ENCODE data around the gene DOCK4. TPM values are rescaled to one million over a fixed set of nuclear protein-coding genes. Genes with fewer than 3 reads are reported as not detected.
"Not testable (repeated sequence)": the region's sequence is repeated elsewhere in the genome, so short reads cannot be mapped to it uniquely, and the experiment has no call there.

Gene DOCK4, protein sequence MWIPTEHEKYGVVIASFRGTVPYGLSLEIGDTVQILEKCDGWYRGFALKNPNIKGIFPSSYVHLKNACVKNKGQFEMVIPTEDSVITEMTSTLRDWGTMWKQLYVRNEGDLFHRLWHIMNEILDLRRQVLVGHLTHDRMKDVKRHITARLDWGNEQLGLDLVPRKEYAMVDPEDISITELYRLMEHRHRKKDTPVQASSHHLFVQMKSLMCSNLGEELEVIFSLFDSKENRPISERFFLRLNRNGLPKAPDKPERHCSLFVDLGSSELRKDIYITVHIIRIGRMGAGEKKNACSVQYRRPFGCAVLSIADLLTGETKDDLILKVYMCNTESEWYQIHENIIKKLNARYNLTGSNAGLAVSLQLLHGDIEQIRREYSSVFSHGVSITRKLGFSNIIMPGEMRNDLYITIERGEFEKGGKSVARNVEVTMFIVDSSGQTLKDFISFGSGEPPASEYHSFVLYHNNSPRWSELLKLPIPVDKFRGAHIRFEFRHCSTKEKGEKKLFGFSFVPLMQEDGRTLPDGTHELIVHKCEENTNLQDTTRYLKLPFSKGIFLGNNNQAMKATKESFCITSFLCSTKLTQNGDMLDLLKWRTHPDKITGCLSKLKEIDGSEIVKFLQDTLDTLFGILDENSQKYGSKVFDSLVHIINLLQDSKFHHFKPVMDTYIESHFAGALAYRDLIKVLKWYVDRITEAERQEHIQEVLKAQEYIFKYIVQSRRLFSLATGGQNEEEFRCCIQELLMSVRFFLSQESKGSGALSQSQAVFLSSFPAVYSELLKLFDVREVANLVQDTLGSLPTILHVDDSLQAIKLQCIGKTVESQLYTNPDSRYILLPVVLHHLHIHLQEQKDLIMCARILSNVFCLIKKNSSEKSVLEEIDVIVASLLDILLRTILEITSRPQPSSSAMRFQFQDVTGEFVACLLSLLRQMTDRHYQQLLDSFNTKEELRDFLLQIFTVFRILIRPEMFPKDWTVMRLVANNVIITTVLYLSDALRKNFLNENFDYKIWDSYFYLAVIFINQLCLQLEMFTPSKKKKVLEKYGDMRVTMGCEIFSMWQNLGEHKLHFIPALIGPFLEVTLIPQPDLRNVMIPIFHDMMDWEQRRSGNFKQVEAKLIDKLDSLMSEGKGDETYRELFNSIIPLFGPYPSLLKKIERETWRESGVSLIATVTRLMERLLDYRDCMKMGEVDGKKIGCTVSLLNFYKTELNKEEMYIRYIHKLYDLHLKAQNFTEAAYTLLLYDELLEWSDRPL (N-terminal part only)
- 155 and 162 TPM in 2 replicates for total RNA-seq

DNA sequence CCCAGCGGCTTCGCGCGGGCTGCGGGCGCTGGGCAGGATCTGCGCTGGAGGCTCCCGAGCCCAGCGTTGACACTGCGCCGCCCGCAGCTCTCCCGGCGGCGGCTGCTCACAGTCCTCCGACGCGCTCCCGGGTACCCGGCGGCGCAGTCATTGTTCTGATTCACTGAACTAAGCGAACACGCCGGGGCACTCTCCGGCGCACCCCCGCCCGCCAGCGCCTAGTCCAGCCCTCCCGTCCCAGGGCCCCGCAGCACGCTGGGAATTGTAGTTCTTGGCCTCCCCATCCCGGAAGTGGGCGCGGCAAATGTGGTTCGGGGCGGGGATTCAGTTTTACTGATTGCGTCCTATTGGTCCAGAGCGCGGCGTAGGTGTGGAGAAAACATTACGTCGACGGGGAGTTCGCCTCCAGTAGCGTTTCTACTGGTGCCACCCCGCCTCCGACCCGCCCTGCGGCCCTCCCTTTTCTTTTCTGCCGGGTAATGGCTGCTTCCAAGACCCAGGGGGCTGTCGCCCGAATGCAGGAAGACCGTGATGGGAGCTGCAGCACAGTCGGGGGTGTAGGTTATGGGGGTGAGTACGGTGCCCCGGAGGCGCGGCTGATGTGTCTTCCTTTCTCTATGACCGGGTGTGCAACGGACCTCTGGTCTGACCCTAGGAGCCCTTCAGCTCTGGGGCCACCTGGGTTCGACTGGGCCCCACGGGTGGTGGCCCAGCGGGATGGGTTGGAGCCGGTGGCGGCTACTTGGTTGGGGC lies at the start of gene DOCK4, which contains the start of gene ZNF277:
Gene DOCK4, minus strand, starts transcription at position 162 of the 753 bp plus-strand sequence. CDS start 261 bp downstream, outside the sequence.
Gene ZNF277, plus strand, starts transcription at position 458 of the 753 bp plus-strand sequence. Its CDS starts 22 bp downstream, at position 480.
- peak; percentile 100 for DNase-seq

DNA sequence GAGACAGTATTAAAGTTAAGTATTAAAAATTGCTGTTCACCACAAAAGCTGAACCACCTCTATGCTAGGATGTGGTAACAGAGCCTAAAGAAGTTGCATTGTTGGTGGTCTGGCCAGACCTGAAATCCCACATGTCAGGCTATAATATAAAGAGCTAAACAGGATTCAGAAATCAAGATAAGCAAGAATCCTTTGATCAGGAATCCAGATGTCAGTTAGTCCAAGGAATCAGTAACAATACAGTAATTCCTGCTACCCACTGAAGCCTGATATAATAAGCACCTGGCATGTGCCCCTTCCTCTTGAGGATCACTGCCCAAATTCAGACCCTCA lies 49.2 kb upstream of the DOCK4 start:
- DNase-seq: no peak

DNA sequence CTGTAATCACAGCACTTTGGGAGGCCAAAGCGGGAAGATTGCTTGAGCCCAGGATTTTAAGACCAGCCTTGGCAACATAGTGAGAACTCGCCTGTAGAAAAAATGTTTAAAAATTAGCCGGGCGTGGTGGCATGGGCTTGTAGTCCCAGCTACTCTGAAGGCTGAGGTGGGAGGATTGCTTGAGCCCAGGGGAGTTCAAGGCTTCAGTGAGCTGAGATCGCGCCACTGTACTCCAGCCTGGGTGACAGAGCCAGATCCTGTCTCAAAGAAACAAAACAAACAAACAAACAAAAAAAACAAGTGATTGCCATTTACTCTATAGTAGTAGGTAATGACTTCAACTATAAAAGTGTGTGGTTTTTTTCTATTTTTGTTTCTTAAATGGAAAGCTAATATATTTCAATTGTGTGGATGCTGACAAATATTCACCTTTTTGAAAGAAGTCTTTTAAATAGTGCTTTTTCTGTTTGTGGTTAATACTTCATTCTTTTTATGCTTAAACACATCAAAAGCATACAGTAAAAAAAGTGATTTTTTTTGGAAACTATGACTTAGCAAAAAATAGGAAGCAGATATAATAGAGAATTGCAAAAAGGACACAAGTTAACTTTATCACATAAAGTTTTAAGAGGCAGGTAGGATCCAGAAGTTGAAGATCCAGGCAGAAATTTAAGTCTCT lies 48.6 kb upstream of the DOCK4 start:
- no peak for DNase-seq

DNA sequence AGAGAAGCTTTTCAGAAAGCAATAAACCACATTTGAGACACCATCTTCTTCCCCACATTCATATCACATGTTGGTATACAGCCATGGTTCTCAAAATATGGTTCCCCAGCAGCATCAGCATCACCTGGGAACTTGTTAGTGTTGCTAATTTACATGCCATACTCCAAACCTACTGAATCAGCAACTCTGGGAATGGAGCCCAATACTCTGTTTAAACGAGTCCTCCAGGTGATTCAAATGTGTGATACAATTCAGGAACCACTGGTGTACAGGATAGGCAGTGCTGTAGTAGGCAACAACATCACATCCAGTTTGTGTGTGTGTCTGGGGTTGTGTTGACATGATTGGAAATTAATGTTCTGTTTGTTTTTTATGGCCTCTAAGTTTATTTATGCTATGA lies 48.0 kb upstream of the DOCK4 start:
- no peak for DNase-seq

DNA sequence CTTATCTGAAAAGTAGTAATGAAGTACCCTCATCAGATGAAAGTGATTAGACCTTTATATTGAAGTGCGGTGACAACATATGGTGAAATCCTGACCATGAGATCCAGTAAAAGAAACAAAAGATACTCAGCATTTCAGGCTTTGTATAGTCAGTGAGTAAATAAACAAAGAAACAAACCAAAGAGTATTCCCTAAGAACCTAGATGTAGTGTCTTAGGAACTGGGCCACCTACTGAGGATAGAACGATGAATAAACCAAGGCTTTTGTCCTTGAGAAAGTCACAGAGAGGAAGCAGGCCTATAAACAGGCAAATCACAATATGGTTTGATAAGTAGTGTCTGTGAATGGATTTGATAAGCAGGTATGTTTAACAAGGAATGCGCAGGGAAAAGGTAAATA lies 46.5 kb upstream of the DOCK4 start:
- no peak for DNase-seq

DNA sequence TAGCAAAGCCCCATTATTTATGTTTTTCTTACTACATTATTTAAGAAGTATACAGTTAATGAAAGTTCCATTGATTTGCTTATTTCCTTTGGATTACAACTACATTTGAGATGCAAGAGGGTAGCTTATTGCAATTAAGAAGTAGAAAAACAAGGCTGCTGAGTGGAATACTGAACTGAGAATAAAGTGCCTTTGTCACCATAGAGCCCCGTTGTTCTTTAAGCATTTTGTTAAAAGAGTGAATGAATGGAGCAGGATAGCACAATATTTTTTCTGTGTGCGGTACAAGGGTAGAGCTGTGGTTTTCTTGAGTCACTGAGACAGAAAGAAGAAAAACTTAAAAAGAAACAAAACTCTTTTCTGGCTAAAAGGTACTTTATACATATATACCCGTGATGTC lies 45.9 kb upstream of the DOCK4 start:
- no peak for DNase-seq

DNA sequence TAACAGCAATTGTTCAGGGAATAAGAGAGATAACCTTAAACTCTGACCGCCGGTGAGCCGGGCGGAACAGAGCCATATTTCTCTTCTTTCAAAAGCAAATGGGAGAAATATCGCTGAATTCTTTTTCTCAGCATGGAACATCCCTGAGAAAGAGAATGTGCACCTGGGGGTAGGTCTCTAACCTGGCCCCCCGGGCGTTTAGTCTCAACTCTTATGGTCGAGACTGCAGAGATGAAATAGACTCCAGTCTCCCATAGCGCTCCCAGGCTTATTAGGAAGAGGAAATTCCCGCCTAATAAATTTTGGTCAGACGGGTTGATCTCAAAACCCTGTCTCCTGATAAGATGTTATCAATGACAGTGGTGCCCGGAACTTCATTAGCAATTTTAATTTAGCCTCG lies 43.8 kb upstream of the DOCK4 start:
- DNase-seq: not testable (repeated sequence)

DNA sequence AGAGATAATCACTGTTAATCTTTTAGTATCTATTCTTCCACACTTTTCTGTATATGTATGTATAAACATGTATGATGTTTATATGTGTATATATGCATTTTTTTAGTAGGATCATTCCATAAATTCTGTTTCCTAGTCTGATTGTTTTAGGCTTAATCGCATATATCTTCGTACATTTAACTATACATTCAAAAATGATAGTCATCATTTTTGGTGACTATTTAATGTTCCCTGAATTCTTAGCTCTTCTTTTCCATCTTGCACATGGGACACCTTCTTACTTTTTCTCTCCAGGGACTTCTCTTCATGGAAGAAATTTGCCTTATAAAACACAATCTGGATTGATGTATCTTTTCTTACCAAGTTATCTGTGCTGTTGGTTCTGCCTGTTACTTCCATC lies 42.4 kb upstream of the DOCK4 start:
- no peak for DNase-seq

DNA sequence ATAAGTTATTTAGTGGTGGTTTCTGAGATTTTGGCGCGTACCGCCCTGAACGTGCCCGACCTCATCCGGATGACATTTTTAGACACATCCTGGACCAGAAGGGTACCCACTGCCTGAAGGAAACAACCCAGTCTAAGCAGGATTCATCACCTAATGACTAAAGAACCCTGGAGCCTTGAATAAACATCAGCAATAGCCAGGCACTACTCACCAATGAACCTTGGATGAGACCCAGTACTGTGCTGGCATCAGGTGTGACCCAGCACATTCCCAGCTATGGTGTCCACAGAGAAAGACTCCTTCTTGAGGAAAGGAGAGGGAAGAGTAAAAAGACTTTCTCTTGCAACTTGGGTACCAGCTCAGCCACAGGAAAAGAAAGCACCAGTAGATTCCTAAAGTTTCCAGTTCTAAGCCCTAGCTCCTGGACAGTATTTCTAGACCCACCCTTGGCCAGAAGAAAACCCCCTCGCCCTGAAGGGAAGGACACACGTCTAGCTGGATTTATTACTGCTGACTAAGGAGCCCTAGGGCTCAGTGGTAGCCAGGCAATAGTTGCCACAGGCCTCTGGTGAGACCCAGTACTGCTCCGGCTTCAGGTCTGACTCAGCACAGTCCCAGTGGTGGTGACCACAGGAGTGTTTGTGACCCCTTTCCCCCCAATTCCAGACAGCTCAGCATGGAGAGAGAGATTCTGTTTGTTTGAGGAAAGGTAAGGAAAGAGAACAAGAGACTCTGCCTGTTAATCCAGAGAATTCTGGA lies 32.8 kb upstream of the DOCK4 start:
- no peak for DNase-seq

DNA sequence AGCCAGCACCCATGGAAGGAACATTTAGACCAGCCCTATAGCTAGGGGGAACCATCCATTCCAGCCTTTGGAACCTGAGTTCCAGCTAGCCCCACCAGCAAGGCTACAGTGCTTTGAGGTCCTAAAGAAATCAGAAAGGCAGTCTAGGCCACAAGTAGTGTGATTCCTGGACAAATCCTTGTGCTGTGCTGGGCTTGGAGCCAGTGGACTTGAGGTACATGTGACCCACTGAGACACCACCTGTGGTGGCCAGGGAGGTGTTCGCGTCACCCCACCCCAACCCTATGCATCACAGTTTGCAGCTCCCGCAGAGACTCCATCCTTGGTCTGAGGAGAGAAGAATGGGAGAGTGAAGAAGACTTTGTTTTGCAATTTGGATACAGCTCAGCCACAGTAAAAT lies 32.1 kb upstream of the DOCK4 start:
- DNase-seq: no peak

DNA sequence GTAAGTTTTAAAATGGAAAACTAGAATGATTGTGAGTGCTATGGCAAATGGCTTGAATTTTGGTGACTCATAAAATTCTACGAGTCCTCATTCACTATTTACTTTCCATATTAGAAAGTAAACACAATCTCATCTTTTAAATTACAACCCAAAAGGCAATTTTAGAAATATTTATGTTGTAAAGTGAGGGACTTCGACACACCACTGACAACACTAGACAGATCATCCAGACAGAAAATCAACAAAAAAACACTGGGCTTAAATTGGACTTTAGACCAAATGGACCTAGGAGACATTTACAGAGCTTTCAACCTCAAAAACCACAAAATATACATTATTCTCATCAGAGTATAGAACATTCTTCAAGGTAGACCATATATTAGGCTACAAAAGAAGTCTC lies 30.4 kb upstream of the DOCK4 start:
- DNase-seq: no peak

DNA sequence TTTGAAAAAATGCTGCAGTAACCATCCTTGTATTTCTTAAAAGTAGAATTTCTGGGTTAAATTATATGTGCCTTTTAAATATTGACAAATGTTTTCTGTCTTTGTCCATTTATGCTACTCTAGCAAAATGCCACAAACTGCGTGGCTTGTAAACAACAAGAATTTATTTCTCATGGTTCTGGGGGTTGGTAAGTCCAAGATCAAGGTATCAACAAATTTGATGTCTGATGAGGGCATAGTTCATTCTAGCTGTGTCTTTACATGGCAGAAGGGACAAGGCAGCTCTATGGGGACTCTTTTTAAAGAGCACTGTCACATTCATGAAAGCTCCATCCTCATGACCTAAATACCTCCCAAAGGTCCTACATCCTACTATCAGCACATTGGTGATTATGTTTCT lies 27.9 kb upstream of the DOCK4 start:
- no peak for DNase-seq

DNA sequence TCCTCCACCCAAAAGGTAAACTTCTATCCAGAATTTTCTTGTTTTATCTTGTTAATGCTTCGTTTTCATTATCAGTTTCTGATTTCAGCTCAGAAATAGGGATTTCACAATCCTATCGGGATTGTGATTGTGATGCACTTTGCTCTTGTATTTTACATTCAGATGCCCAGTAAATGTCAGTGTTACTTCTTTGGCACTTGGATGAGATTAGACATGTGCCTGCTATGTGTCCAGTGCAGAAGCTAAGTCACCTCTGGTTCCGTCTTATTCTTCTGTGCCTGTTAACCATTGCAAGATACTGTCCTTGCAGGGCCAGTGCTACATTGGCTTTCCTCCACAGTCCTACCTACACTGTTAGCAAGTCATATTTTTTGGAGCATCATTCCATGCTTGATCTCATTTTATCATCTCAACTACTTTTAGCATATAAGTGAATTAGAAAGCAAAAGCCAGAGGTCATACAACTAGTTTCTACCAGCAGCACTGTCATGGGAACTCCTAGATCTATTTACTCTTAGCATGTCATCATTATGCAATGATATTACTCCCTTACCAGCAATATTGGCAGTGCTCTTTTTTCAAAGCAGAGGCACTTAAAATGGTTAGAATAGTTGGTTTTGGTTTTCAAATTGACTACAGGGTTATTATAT lies 27.0 kb upstream of the DOCK4 start:
- DNase-seq: no peak

DNA sequence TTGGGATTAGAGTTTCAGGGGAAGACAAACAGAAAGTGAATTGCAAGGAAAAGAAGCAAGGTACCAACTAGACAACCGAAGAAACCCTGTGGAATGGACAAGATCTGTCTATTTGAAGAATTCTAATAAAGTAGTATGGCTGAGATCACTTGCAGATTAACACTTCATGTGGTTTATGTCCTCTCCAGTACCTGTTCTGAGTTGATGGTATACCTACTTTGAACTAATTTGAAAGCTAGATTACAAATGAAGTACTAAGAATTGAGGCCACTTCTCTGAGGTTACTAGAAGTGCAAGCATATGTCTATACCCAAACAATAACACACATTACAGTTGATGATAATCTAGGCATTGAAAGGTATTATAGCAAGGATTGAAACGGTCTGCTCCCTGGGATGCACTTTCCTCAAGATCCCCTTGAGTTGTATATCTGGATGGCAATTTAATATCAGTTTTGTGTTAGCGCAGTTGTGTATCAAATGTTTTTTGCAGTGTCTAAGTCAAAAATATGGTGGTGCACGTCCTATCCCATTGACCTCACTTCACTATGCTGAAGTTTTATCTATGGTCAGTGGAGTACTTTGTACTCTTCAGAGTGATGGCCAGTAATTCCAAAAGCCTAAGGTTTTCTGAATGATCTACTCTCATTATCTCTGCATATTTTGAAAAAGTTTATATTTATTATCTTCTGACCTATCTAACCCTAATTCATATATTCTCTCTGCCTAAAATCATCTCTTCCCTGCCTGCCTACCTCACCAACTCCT lies 26.2 kb upstream of the DOCK4 start:
- DNase-seq: no peak

DNA sequence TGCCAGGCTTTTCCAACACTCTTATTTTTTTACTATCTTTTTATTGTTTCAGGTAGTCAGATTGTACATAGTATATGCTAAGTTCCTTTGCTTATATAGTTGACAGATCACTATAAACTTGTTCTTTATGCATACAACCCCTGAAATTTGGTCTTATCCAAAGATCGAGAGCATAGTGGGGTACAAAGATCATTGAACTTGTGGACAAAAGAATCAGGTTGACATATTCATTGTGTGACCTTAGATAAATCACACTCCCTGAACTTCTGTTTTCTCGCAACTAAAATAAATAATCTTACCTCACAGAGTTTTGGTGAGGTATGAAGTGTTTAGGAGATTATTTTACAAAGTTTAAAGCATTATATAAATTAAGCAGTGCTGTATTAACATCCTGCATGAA lies 22.4 kb upstream of the DOCK4 start:
- no peak for DNase-seq

DNA sequence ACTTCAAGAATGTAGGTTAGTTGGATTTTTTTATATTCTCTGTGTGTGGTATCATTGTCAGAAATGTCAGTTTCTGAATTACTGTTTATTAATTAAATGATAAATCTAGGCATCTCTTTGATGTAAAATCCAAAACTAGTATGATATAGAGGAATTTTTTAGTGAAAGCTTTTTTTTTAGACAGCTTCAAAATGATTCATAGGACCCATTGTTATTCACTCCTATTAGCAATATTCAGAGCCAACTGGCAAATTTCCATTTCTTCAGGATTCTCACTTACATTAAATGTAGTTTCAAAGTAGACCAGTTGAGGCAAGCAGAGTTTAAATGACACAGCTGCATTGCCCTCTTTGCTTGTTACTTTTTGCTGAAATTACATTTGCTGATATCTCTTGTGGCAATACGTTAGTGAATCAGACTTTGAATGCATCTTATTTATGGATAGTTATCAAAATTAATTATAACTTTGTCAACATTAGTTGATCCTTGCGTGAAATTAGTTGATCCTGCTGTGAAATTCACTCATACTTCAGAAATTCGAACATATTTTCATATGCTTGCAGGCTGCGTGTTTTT lies 20.6 kb upstream of the DOCK4 start:
- peak; percentile 86 for DNase-seq

DNA sequence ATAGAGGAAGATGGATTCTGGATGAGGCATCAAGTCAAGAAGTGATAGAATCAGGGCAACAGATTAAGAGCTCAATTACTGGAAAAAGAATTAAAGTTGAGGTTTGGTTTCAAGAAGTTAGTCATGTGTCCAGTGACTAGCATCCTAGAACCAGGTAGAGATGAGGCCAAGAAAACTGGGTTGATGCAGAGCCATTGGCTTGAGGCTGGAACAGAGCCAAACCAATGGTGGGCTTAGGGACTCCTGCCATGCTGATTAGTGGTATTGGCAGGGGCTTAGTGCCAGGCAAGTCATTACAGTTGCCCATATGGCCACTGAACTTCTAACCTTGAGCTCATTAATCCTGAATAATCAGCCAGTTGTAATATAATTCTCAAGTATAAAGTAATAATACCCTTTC lies 18.8 kb upstream of the DOCK4 start:
- DNase-seq: no peak

DNA sequence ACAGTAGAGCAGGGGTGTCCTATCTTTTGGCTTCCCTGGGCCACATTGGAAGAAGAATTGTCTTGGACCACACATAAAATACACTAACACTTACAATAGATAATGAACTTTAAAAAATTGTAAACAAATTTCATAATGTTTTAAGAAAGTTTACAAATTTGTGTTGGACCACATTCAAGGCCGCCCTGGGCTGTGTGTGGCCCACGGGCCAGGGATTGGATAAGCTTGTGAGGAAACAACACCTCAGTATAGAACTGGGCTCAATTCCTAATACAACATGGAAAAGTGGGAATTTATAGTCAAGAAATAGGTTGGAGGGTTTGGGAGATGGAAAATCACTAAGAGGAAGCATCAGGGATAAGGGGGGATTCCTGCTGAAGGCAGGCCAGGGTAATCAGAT lies 18.0 kb upstream of the DOCK4 start:
- no peak for DNase-seq

DNA sequence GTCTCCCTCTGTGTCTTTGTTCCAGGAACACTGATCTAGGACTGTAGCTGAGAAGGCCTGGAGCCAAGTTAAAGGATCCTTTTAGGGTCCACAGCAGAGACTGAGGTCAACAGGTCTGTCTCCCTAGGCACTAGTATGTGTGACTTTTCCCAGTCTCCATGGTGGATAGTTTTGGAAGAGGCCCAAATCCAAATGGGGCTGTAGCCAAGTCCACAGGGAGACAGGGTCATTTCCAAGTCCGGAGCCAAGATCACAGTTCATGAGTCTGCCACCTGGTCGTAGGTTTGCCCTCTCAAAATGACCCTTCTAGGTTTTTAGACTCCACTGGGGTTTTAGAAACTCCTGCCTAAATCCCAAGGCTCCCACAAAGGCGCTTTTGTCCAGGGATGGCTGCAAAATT lies 17.1 kb upstream of the DOCK4 start:
- no peak for DNase-seq

Data from dermis blood vessel endothelial cell (primary cell).